ENCODE measurements around the gene TBX4. TPM values are rescaled to one million over a fixed set of nuclear protein-coding genes. Genes with fewer than 3 reads are reported as not detected.
A peak's percentile ranks its signal among the peaks of the same experiment; 100 is the strongest.

Gene TBX4
- total and polyA plus RNA-seq, 2 of the 13 experiments (the other 11 are each of a cell fraction or from before 2014, with no cell fraction given), result 0.11 to 1.1 TPM

DNA sequence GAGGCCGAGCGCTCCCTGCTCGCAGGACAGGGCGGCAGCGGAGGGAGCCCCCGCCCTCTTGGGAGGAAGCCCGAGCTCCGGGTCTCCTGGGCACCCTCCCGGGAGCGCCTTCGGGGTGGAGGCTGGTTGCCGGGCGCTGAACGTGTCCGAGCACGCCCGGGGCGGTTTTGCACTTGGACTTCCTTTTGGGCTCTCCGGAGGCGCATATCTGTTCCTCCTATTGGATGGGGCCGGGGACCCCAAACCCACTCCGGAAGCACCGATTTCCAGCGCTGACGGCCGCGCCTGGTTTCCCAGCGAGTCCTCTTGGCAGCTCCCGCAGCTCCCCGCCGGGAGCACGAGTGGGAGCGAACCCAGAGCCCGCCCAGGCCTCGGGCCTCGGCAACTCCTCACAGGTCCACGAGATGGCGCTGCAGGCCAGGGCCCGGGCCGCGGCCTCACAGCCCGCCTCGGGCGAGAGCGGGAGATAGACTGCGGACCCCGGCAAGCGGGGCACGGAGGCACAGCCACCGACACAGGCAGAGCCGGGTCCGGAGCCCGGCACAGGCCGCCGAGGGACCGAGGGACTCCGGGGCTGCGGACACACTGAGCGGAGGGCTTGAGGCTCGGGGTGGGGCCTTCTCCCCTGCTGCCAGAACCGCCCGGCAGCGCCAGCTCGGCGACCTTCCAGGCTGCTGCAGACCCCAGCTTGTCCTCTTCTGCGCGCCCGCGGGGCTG is 39.9 kb upstream of the TBX4 start (continued):
- TF ChIP-seq, protein P1, sequence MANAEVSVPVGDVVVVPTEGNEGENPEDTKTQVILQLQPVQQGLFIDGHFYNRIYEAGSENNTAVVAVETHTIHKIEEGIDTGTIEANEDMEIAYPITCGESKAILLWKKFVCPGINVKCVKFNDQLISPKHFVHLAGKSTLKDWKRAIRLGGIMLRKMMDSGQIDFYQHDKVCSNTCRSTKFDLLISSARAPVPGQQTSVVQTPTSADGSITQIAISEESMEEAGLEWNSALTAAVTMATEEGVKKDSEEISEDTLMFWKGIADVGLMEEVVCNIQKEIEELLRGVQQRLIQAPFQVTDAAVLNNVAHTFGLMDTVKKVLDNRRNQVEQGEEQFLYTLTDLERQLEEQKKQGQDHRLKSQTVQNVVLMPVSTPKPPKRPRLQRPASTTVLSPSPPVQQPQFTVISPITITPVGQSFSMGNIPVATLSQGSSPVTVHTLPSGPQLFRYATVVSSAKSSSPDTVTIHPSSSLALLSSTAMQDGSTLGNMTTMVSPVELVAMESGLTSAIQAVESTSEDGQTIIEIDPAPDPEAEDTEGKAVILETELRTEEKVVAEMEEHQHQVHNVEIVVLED (CRISPR knock-in tag; IDR thresholded peaks at IDR 0.05; ENCODE audit: borderline replicate concordance), result no peak
- no peak; the same call in 1 of the 2 replicates for TF ChIP-seq ZNF7 (CRISPR knock-in tag; IDR thresholded peaks at IDR 0.05)
- TF ChIP-seq ZNF501 (CRISPR knock-in tag; IDR thresholded peaks at IDR 0.05), result peak; percentile 98
- peak; percentile 86 for TF ChIP-seq ZNF564 (CRISPR knock-in tag; IDR thresholded peaks at IDR 0.05)
- TF ChIP-seq ZNF441 (CRISPR knock-in tag; IDR thresholded peaks at IDR 0.05; ENCODE audit: borderline replicate concordance), result peak; percentile 52; the same call in 1 of the 2 replicates
- TF ChIP-seq ZBTB1 (CRISPR knock-in tag; IDR thresholded peaks at IDR 0.05; ENCODE audit: borderline replicate concordance), result no peak
- TF ChIP-seq, protein P2, sequence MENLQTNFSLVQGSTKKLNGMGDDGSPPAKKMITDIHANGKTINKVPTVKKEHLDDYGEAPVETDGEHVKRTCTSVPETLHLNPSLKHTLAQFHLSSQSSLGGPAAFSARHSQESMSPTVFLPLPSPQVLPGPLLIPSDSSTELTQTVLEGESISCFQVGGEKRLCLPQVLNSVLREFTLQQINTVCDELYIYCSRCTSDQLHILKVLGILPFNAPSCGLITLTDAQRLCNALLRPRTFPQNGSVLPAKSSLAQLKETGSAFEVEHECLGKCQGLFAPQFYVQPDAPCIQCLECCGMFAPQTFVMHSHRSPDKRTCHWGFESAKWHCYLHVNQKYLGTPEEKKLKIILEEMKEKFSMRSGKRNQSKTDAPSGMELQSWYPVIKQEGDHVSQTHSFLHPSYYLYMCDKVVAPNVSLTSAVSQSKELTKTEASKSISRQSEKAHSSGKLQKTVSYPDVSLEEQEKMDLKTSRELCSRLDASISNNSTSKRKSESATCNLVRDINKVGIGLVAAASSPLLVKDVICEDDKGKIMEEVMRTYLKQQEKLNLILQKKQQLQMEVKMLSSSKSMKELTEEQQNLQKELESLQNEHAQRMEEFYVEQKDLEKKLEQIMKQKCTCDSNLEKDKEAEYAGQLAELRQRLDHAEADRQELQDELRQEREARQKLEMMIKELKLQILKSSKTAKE (CRISPR knock-in tag; IDR thresholded peaks at IDR 0.05; ENCODE audit: borderline replicate concordance), result peak; percentile 49; the same call in 1 of the 2 replicates
- peak; percentile 77 for TF ChIP-seq FOXO1 (CRISPR knock-in tag; IDR thresholded peaks at IDR 0.05)
- TF ChIP-seq, protein P3, sequence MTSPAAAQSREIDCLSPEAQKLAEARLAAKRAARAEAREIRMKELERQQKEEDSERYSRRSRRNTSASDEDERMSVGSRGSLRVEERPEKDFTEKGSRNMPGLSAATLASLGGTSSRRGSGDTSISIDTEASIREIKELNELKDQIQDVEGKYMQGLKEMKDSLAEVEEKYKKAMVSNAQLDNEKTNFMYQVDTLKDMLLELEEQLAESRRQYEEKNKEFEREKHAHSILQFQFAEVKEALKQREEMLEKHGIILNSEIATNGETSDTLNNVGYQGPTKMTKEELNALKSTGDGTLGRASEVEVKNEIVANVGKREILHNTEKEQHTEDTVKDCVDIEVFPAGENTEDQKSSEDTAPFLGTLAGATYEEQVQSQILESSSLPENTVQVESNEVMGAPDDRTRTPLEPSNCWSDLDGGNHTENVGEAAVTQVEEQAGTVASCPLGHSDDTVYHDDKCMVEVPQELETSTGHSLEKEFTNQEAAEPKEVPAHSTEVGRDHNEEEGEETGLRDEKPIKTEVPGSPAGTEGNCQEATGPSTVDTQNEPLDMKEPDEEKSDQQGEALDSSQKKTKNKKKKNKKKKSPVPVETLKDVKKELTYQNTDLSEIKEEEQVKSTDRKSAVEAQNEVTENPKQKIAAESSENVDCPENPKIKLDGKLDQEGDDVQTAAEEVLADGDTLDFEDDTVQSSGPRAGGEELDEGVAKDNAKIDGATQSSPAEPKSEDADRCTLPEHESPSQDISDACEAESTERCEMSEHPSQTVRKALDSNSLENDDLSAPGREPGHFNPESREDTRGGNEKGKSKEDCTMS (CRISPR knock-in tag; conservative IDR thresholded peaks at IDR 0.05), result peak; percentile 51
- TF ChIP-seq, protein P4, sequence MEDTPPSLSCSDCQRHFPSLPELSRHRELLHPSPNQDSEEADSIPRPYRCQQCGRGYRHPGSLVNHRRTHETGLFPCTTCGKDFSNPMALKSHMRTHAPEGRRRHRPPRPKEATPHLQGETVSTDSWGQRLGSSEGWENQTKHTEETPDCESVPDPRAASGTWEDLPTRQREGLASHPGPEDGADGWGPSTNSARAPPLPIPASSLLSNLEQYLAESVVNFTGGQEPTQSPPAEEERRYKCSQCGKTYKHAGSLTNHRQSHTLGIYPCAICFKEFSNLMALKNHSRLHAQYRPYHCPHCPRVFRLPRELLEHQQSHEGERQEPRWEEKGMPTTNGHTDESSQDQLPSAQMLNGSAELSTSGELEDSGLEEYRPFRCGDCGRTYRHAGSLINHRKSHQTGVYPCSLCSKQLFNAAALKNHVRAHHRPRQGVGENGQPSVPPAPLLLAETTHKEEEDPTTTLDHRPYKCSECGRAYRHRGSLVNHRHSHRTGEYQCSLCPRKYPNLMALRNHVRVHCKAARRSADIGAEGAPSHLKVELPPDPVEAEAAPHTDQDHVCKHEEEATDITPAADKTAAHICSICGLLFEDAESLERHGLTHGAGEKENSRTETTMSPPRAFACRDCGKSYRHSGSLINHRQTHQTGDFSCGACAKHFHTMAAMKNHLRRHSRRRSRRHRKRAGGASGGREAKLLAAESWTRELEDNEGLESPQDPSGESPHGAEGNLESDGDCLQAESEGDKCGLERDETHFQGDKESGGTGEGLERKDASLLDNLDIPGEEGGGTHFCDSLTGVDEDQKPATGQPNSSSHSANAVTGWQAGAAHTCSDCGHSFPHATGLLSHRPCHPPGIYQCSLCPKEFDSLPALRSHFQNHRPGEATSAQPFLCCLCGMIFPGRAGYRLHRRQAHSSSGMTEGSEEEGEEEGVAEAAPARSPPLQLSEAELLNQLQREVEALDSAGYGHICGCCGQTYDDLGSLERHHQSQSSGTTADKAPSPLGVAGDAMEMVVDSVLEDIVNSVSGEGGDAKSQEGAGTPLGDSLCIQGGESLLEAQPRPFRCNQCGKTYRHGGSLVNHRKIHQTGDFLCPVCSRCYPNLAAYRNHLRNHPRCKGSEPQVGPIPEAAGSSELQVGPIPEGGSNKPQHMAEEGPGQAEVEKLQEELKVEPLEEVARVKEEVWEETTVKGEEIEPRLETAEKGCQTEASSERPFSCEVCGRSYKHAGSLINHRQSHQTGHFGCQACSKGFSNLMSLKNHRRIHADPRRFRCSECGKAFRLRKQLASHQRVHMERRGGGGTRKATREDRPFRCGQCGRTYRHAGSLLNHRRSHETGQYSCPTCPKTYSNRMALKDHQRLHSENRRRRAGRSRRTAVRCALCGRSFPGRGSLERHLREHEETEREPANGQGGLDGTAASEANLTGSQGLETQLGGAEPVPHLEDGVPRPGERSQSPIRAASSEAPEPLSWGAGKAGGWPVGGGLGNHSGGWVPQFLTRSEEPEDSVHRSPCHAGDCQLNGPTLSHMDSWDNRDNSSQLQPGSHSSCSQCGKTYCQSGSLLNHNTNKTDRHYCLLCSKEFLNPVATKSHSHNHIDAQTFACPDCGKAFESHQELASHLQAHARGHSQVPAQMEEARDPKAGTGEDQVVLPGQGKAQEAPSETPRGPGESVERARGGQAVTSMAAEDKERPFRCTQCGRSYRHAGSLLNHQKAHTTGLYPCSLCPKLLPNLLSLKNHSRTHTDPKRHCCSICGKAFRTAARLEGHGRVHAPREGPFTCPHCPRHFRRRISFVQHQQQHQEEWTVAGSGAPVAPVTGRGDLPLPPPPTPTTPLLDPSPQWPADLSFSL (CRISPR knock-in tag; IDR thresholded peaks at IDR 0.05), result 0 out of 2 replicates have a peak, but pooled peaks have one; percentile 13
- peak; percentile 89; the same call in 1 of the 2 replicates for TF ChIP-seq HOXA9 (CRISPR knock-in tag; IDR thresholded peaks at IDR 0.05; ENCODE audit: borderline replicate concordance)
- TF ChIP-seq NFATC3 (CRISPR knock-in tag; IDR thresholded peaks at IDR 0.05), result no peak
- peak; percentile 70; the same call in 1 of the 2 replicates for TF ChIP-seq ZNF563 (CRISPR knock-in tag; IDR thresholded peaks at IDR 0.05)
- TF ChIP-seq SIX1 (CRISPR knock-in tag; IDR thresholded peaks at IDR 0.05; ENCODE audit: borderline replicate concordance), result no peak
- no peak; the same call in 1 of the 2 replicates for TF ChIP-seq ISX (CRISPR knock-in tag; conservative IDR thresholded peaks at IDR 0.05)
- no peak for TF ChIP-seq GPN1 (CRISPR knock-in tag; IDR thresholded peaks at IDR 0.05; ENCODE audit: borderline replicate concordance)

Measured in HepG2 (cell line).